Immature natural killer cell (primary cell): ENCODE results near the gene F12. TPM values are rescaled to one million over a fixed set of nuclear protein-coding genes. Genes with fewer than 3 reads are reported as not detected.

Source experiments
- DNase-seq, 3 donors: peaks; one replicate each; pipeline ENCODE4 v3.0.0; 2022; ENCODE audit warnings: mixed read lengths in 1 of 3
- H3K27ac Mint-ChIP-seq, 6 donors: one replicate each; pipeline ENCODE4 v1.8.0; 2020; ENCODE audit warnings: mixed read lengths in 6 of 6, mild to moderate bottlenecking in 5 of 6, inconsistent platforms in 4 of 6, moderate library complexity in 3 of 6
- H3K27me3 Mint-ChIP-seq, 3 donors: one replicate each; pipeline ENCODE4 v1.8.0; 2020 to 2021; ENCODE audit warnings: low read depth in 3 of 3, mild to moderate bottlenecking in 3 of 3, mixed read lengths in 3 of 3, moderate library complexity in 3 of 3, inconsistent platforms in 1 of 3
- H3K36me3 Mint-ChIP-seq, 3 donors: one replicate each; pipeline ENCODE4 v1.8.0; 2020; ENCODE audit warnings: mixed read lengths in 3 of 3, inconsistent platforms in 2 of 3, mild to moderate bottlenecking in 2 of 3
- H3K4me1 Mint-ChIP-seq, 2 donors: one replicate each; pipeline ENCODE4 v1.8.0; 2020; ENCODE audit warnings: inconsistent platforms in 2 of 2, mild to moderate bottlenecking in 2 of 2, mixed read lengths in 2 of 2, moderate library complexity in 1 of 2
- H3K4me3 Mint-ChIP-seq, 5 donors: one replicate each; pipeline ENCODE4 v1.8.0; 2020; ENCODE audit warnings: mild to moderate bottlenecking in 5 of 5, mixed read lengths in 5 of 5, inconsistent platforms in 3 of 5, moderate library complexity in 3 of 5
- H3K9me3 Mint-ChIP-seq, 6 donors: one replicate each; pipeline ENCODE4 v1.8.0; 2020; ENCODE audit warnings: mild to moderate bottlenecking in 6 of 6, mixed read lengths in 6 of 6, inconsistent platforms in 4 of 6, moderate library complexity in 3 of 6
- polyA plus RNA-seq, 3 donors: library from polyadenylated mRNA; unstranded; fragments of 300-500 nt; fragmentation: Illumina TruSeq; gene quantifications; one replicate each; pipeline ENCODE4 v1.2.3, GENCODE V29; 2021

F12 gene
- 1 to 10 TPM in 2 of 3 donors, not detected in 1; 1.3 to 2.3 TPM for polyA plus RNA-seq

GRCh38 chr5:177409043-177409801 lies at the start of gene F12:
Gene F12, minus strand, starts transcription at chr5:177409564. Its CDS starts 37 bp downstream, at chr5:177409527.
- Mint-ChIP-seq H3K4me3 (peak within 1 kb of the TSS; percentile 7 to 79 (median 69)), H3K27ac (peak within 1 kb of the TSS; percentile 59 to 92 (median 82)), H3K36me3 (no peaks in the 10 kb centered on the region), H3K4me1 (peaks cover 76 to 77% of the 10 kb centered on the region in 2 donors), H3K9me3 (no peaks in the 10 kb centered on the region), H3K27me3 (peaks cover 5 to 10% (median 7%) of the 10 kb centered on the region in 3 donors)
- DNase-seq, result no peak

- DNase-seq, result no peak
- peaks cover under 1 to 12% (median 6%) of the 10 kb centered on the region in 3 donors for H3K27me3 Mint-ChIP-seq
- no peaks in the 10 kb centered on the region for H3K9me3 Mint-ChIP-seq
- H3K4me1 Mint-ChIP-seq, result peaks cover 8 to 11% of the 10 kb centered on the region in 2 donors
- no peaks in the 10 kb centered on the region for H3K36me3 Mint-ChIP-seq
- no peak overlapping the region for H3K27ac Mint-ChIP-seq
- H3K4me3 Mint-ChIP-seq, result no peak overlapping the region
Measured at GRCh38 chr5:177458912-177459350, 49.6 kb upstream of the F12 start.

GRCh38 chr5:177457852-177458681 lies 48.7 kb upstream of the F12 start:
- peak overlapping the region in 1 of 6 donors; percentile 49 for H3K27ac Mint-ChIP-seq

GRCh38 chr5:177456976-177457851 lies 47.9 kb upstream of the F12 start:
- H3K9me3 Mint-ChIP-seq, result no peaks in the 10 kb centered on the region
- DNase-seq, result peak; percentile 71 to 75 (median 71)
- H3K4me3 Mint-ChIP-seq, result peak overlapping the region in 3 of 5 donors; percentile 44 to 51 (median 48)
- H3K36me3 Mint-ChIP-seq, result no peaks in the 10 kb centered on the region
- H3K4me1 Mint-ChIP-seq, result peaks cover 17 to 23% of the 10 kb centered on the region in 2 donors
- peaks cover 5 to 24% (median 18%) of the 10 kb centered on the region in 3 donors for H3K27me3 Mint-ChIP-seq
- H3K27ac Mint-ChIP-seq, result peak overlapping the region in 3 of 6 donors; percentile 49 to 66 (median 55)

More at GRCh38 chr5:177457852-177458681, 48.7 kb upstream of the F12 start:
- H3K4me3 Mint-ChIP-seq, result no peak overlapping the region
- peaks cover 4 to 18% (median 13%) of the 10 kb centered on the region in 3 donors for H3K27me3 Mint-ChIP-seq
- no peak for DNase-seq
- H3K4me1 Mint-ChIP-seq, result peaks cover 13 to 19% of the 10 kb centered on the region in 2 donors
- H3K9me3 Mint-ChIP-seq, result no peaks in the 10 kb centered on the region
- no peaks in the 10 kb centered on the region for H3K36me3 Mint-ChIP-seq

- no peaks in the 10 kb centered on the region for H3K9me3 Mint-ChIP-seq
- peaks cover 17 to 28% of the 10 kb centered on the region in 2 donors for H3K4me1 Mint-ChIP-seq
- peak overlapping the region in 4 of 5 donors; percentile 83 to 92 (median 88) for H3K4me3 Mint-ChIP-seq
- peaks cover 9 to 28% (median 23%) of the 10 kb centered on the region in 3 donors for H3K27me3 Mint-ChIP-seq
- peak overlapping the region; percentile 46 to 95 (median 91) for H3K27ac Mint-ChIP-seq
- no peaks in the 10 kb centered on the region for H3K36me3 Mint-ChIP-seq
- DNase-seq, result no peak
Measured at GRCh38 chr5:177456591-177456964, 47.2 kb upstream of the F12 start.

- H3K27me3 Mint-ChIP-seq, result peaks cover 9 to 29% (median 23%) of the 10 kb centered on the region in 3 donors
- H3K4me3 Mint-ChIP-seq, result peak overlapping the region; percentile 83 to 92 (median 90)
- peaks cover 17 to 28% of the 10 kb centered on the region in 2 donors for H3K4me1 Mint-ChIP-seq
- H3K9me3 Mint-ChIP-seq, result no peaks in the 10 kb centered on the region
- peak overlapping the region; percentile 81 to 97 (median 94) for H3K27ac Mint-ChIP-seq
- peak; percentile 85 to 88 (median 87) for DNase-seq
- no peaks in the 10 kb centered on the region for H3K36me3 Mint-ChIP-seq
Measured at GRCh38 chr5:177455661-177456590, 46.6 kb upstream of the F12 start.

GRCh38 chr5:177455036-177455660 lies 45.8 kb upstream of the F12 start:
- peak overlapping the region; percentile 55 to 95 (median 66) for H3K27ac Mint-ChIP-seq
- no peaks in the 10 kb centered on the region for H3K9me3 Mint-ChIP-seq

GRCh38 chr5:177454397-177455035 lies 45.2 kb upstream of the F12 start:
- Mint-ChIP-seq H3K36me3 (no peaks in the 10 kb centered on the region), H3K27ac (peak overlapping the region in 3 of 6 donors; percentile 55 to 95 (median 90)), H3K27me3 (peaks cover 9 to 33% (median 23%) of the 10 kb centered on the region in 3 donors), H3K4me3 (peak overlapping the region; percentile 70 to 86 (median 75)), H3K4me1 (peaks cover 17 to 28% of the 10 kb centered on the region in 2 donors), H3K9me3 (no peaks in the 10 kb centered on the region)
- DNase-seq, result peak; percentile 94 to 95 (median 94)

More at GRCh38 chr5:177455036-177455660, 45.8 kb upstream of the F12 start:
- Mint-ChIP-seq H3K36me3 (no peaks in the 10 kb centered on the region), H3K27me3 (peaks cover 9 to 31% (median 23%) of the 10 kb centered on the region in 3 donors), H3K4me3 (peak overlapping the region; percentile 71 to 91 (median 83)), H3K4me1 (peaks cover 17 to 28% of the 10 kb centered on the region in 2 donors)
- DNase-seq, result peak; percentile 89 to 90 (median 90)

- H3K27ac Mint-ChIP-seq, result peak overlapping the region; percentile 57 to 90 (median 84)
- no peaks in the 10 kb centered on the region for H3K9me3 Mint-ChIP-seq
- no peak for DNase-seq
- no peaks in the 10 kb centered on the region for H3K36me3 Mint-ChIP-seq
- peaks cover 17 to 28% of the 10 kb centered on the region in 2 donors for H3K4me1 Mint-ChIP-seq
- H3K27me3 Mint-ChIP-seq, result peaks cover 9 to 33% (median 23%) of the 10 kb centered on the region in 3 donors
- peak overlapping the region; percentile 67 to 76 (median 71) for H3K4me3 Mint-ChIP-seq
Measured at GRCh38 chr5:177453852-177454396, 44.6 kb upstream of the F12 start.

GRCh38 chr5:177452688-177453638 lies 43.6 kb upstream of the F12 start:
- Mint-ChIP-seq H3K36me3 (no peaks in the 10 kb centered on the region), H3K27ac (peak overlapping the region in 3 of 6 donors; percentile 3 to 88 (median 36)), H3K27me3 (peaks cover 16 to 39% (median 26%) of the 10 kb centered on the region in 3 donors), H3K4me3 (peak overlapping the region in 3 of 5 donors; percentile 10 to 52 (median 27)), H3K4me1 (peaks cover 24 to 37% of the 10 kb centered on the region in 2 donors), H3K9me3 (no peaks in the 10 kb centered on the region)
- DNase-seq, result no peak
